DOHH2 (cell line): Measurements from ENCODE around the gene SRSF12.

Experiments used
- H3F3A ChIP-seq: fragments of 200-600 bp; sonication (generic), shearing (Covaris generic); 2 replicates; pipeline ENCODE4 v1.6.0; 2016; ENCODE audit warnings: antibody characterized with exemption, mild to moderate bottlenecking; ENCODE audit not compliant: control insufficient read depth, insufficient read depth
- H3K27ac ChIP-seq: fragments of 200-600 bp; sonication (generic); 2 replicates; pipeline ENCODE4 v1.5.1; 2014; ENCODE audit warnings: low read depth, mild to moderate bottlenecking, low read length, moderate library complexity
- H3K27me3 ChIP-seq: fragments of 200-600 bp; sonication (generic); 2 replicates; pipeline ENCODE4 v1.6.1; 2014; ENCODE audit warnings: mild to moderate bottlenecking, low read length, mixed read lengths; ENCODE audit not compliant: control insufficient read depth
- H3K36me3 ChIP-seq: fragments of 200-600 bp; sonication (generic); 2 replicates; pipeline ENCODE4 v1.6.1; 2014; ENCODE audit warnings: mild to moderate bottlenecking, low read length, moderate library complexity, mixed read lengths; ENCODE audit not compliant: control insufficient read depth
- H3K4me1 ChIP-seq: fragments of 200-600 bp; sonication (generic); 2 replicates; pipeline ENCODE4 v1.6.1; 2014; ENCODE audit warnings: mild to moderate bottlenecking, low read length, mixed read lengths; ENCODE audit not compliant: control insufficient read depth
- H3K4me2 ChIP-seq: fragments of 200-600 bp; sonication (generic); 2 replicates; pipeline ENCODE4 v1.6.0; 2014; ENCODE audit warnings: mild to moderate bottlenecking, low read length, moderate library complexity
- H3K4me3 ChIP-seq: fragments of 200-600 bp; sonication (generic); 2 replicates; pipeline ENCODE4 v1.5.1; 2014; ENCODE audit warnings: mild to moderate bottlenecking, low read length, mixed read lengths
- H3K79me2 ChIP-seq: fragments of 200-600 bp; sonication (generic); 2 replicates; pipeline ENCODE4 v1.6.1; 2014; ENCODE audit warnings: mild to moderate bottlenecking, low read length, mixed read lengths; ENCODE audit not compliant: control insufficient read depth
- H3K9me2 ChIP-seq: fragments of 200-600 bp; sonication (generic); replicated peaks from 2 replicates; pipeline ENCODE4 v1.6.1; 2014; ENCODE audit warnings: mild to moderate bottlenecking, low read length, mixed read lengths; ENCODE audit not compliant: control insufficient read depth
- H3K9me3 ChIP-seq: fragments of 200-600 bp; sonication (generic); 2 replicates; pipeline ENCODE4 v1.6.1; 2014; ENCODE audit warnings: antibody characterized with exemption, low read length, mixed read lengths; ENCODE audit not compliant: control insufficient read depth, insufficient read depth
- H4K20me1 ChIP-seq: fragments of 200-600 bp; sonication (generic); 2 replicates; pipeline ENCODE4 v1.6.0; 2014; ENCODE audit warnings: low read depth, mild to moderate bottlenecking, antibody characterized with exemption, low read length, moderate library complexity; ENCODE audit not compliant: control insufficient read depth, insufficient read depth
- CTCF ChIP-seq: fragments of 200-600 bp; sonication (generic); IDR thresholded peaks from one replicate; pipeline ENCODE4 v1.5.1; 2014; ENCODE audit warnings: antibody characterized with exemption, mild to moderate bottlenecking, low read depth, low read length; ENCODE audit not compliant: poor library complexity, severe bottlenecking
- EZH2phosphoT487 ChIP-seq: fragments of 200-600 bp; sonication (generic); IDR thresholded peaks from 2 replicates; pipeline ENCODE4 v1.6.1; 2017; ENCODE audit warnings: borderline replicate concordance, mild to moderate bottlenecking, antibody characterized with exemption, low read length, moderate library complexity, mixed read lengths

Gene SRSF12

GRCh38 chr6:89048985-89049384, 68.9 kb downstream of the SRSF12 start:
- no peaks in the 10 kb centered on the region for H3K79me2 ChIP-seq
- H3K36me3 ChIP-seq = no peaks in the 10 kb centered on the region
- no peaks in the 10 kb centered on the region for H4K20me1 ChIP-seq
- peaks cover 9% of the 10 kb centered on the region; the same call in 1 of the 2 replicates for H3K27me3 ChIP-seq
- H3K4me2 ChIP-seq = no peak overlapping the region
- no peak overlapping the region for H3K27ac ChIP-seq
- no peak overlapping the region for H3K4me3 ChIP-seq
- H3K4me1 ChIP-seq = no peaks in the 10 kb centered on the region
- H3F3A ChIP-seq = no peaks in the 10 kb centered on the region
- H3K9me3 ChIP-seq = no peaks in the 10 kb centered on the region
- TF ChIP-seq CTCF (no peak), EZH2phosphoT487 (no peak)
- no peaks in the 10 kb centered on the region for H3K9me2 ChIP-seq

GRCh38 chr6:89048288-89048923, 69.5 kb downstream of the SRSF12 start:
- no peaks in the 10 kb centered on the region for H3K9me3 ChIP-seq
- no peaks in the 10 kb centered on the region for H3F3A ChIP-seq
- no peaks in the 10 kb centered on the region for H3K9me2 ChIP-seq
- no peaks in the 10 kb centered on the region for H3K36me3 ChIP-seq
- no peak overlapping the region for H3K4me3 ChIP-seq
- peaks cover 9% of the 10 kb centered on the region; the same call in 1 of the 2 replicates for H3K27me3 ChIP-seq
- TF ChIP-seq EZH2phosphoT487 (no peak), CTCF (no peak)
- no peak overlapping the region for H3K27ac ChIP-seq
- no peak overlapping the region for H3K4me2 ChIP-seq
- H3K4me1 ChIP-seq = no peaks in the 10 kb centered on the region
- H4K20me1 ChIP-seq = no peaks in the 10 kb centered on the region
- no peaks in the 10 kb centered on the region for H3K79me2 ChIP-seq

- Histone ChIP-seq H3K4me3 (no peak overlapping the region), H3K9me2 (no peaks in the 10 kb centered on the region), H3K9me3 (no peaks in the 10 kb centered on the region), H3K27ac (no peak overlapping the region), H3K79me2 (no peaks in the 10 kb centered on the region), H3F3A (no peaks in the 10 kb centered on the region), H3K4me1 (no peaks in the 10 kb centered on the region), H3K4me2 (no peak overlapping the region), H3K27me3 (peaks cover 9% of the 10 kb centered on the region; the same call in 1 of the 2 replicates), H3K36me3 (no peaks in the 10 kb centered on the region), H4K20me1 (no peaks in the 10 kb centered on the region)
- no peak for TF ChIP-seq EZH2phosphoT487
- TF ChIP-seq CTCF = no peak
Observed at GRCh38 chr6:89047473-89047872, 70.4 kb downstream of the SRSF12 start.
